Activated naive CD4-positive, alpha-beta T cell (primary cell): ENCODE results near the gene FHDC1.

Experiments
- DNase-seq, 4 experiments: peaks; one replicate each; lab custom pipeline; 2025; lab: John Stamatoyannopoulos, UW

Gene FHDC1

DNA sequence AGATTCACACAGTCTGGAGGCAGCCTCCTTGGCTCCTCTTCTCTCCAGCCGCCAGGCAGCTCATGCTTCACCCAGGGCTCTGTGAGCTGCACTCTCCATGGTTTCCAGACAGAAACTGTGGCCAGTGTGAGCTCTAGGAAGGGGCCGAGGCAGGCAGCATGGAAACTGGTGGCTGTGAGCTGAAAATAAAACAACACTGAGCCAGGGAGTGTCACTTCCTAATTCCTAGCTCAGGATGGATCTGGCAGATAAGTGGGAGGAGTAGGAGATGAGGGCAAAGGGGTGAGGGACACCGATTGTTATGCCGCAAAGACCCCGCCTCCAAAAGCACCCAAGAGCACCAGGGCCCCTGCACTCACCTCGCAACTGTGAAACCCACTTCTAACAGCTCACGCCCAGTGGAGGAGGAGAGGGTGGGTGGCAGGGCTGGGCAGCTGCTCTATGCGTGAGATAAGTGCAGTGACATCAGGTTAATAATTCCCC is 69.8 kb downstream of the FHDC1 start:
- no peak for DNase-seq

DNA sequence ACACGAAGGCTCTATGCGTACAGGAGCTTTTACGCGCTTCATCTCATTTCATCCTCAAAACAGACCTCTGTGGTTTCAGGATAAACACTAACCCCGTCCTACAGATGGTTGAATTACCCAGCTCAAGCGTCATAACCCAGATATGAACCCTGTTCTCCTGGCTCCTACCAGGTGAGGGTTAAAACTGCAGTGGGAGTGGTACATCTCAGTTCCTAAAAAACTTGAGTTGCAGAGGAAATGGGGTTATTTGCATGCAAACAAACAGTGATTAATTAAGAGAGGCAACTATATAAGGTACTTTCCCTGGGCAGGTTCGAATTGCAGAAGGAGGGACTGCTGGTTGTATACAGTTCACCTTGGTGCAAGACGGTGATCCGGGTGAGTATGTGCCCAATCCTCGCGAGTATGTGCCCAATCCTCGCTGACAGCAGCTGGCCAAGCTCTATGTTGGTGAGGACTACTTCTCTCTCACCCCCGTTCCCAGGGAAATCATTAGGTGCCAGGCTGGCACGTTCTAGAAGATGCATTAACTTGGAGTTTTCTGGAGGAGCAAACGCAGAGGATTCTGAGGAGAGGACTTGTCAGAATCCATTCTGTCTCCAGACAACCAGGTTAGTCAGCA is 72.6 kb downstream of the FHDC1 start:
- DNase-seq: no peak

DNA sequence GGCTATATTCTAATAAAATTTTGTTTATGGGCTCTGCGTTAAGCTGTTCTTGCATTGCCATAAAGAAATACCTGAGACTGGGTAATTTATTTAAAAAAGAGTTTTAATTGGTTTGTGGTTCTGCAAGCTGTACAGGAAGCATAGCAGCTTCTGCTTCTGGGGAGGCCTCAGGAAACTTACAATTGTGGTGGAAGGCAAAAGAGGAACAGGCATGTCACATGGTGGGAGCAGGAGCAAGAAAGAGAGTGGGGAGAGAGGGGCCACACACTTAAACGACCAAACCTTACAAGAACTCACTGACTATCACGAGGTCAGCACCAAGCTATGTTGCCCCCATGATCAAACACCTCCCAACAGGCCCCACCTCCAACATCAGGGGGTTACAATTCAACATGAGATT is 74.0 kb downstream of the FHDC1 start:
- no peak for DNase-seq

DNA sequence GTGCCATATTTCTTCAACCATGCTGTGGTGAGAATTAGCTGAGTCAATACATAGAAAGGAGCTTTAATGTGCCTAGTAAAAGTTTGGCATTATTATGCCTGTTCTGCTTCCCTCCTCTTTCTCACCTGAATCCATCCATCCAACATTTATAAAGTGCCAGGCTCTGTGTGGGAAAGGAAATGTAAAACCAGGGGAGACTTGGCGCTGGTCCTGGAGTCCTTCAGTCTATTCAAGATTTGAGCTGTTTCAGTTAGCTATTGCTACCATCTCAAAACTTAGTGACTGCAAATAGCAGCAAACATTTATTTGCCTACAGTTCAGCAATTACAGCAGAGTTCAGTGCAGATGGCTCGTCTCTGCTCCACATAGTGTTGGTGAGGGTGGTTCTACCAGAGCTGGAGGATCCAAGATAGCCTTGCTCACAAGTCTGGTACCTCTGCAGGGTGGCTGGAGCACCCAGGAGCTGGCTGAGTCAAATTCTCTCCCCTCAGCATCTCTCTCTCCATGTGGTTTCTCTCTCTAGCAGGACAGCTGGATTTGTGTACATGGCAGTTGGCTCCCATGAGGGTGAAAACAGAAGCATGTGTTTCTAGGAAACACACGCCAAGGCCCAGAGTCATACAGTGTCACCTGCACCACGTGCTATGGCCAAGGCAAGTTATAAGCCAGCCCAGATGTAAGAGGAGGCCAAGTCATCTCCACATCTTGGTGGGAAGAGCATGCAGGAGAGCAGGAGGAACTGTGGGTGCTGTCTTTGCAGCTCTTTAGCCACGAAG is 77.3 kb downstream of the FHDC1 start:
- DNase-seq: no peak

DNA sequence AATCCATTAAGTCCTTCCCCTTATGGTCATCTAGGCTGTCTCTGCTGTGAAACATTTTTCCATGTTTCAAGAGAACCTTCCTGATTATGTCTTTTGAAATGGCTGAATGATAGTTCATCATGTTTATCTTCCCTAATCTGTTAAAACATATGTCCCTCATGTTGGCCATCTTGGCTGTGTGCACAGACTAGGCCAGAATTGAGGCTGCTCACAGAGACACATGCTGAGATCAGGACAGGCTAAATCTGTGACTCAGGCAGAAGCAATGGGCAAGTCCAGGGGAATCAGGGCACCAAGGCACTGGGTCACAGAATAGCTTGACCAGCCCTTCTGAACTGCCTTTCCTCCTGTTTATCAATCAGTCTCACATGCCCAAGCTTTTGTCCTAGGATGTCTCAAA is 78.3 kb downstream of the FHDC1 start:
- no peak for DNase-seq

DNA sequence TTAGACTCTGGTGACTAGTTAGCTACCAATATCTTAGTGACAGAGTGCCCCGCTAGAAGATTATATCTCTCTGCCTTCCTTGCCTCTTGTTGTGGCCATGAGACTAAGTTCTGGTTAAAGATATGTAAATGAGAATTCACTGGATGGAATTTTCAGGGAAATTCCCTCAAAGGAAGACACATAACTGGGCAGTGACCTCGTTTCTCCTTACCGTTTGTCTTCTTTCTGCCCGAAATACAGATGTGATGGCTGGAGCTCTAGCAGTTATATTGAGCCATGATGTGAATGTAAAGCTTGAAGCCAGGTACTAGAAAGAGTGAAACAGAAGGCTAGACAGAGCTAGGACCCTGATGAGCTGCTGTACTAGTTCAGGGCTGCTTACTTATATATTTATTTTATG is 80.5 kb downstream of the FHDC1 start:
- no peak for DNase-seq

DNA sequence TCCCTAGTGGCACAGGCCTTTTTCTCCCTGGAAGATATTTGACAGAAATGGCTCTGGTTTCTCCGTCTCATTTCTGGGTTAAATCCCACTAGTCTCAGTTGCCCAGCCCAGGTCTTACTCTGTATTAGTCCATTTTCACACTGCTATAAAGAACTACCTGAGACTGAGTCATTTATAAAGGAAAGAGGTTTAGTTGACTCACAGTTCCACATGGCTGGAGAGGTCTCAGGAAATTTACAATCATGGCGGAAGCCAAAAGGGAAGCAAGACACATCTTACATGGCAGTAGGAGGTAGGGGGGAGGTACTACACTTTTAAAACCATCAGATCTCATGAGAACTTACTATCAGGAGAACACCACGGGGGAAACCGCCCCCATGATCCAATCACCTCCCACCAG is 81.9 kb downstream of the FHDC1 start:
- DNase-seq: no peak

DNA sequence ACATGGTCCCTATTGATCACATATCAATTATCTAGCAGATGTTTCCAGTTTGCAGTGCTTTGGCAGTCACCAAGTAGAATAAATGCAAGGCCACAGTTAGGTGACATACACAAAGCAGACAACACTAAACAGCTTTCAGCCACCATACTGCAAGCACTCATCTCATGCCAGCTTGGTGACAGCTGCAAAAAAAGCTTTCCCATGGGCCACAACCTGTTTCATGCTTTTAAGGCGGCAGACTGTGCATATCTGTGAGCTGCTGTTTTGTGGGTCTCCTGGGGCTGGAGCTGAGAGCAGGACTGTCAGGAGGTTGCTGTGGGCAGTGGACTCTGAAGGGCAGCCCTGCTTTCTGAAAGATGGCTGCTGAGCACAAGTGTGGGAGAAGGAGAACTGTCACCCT is 82.6 kb downstream of the FHDC1 start:
- no peak for DNase-seq

DNA sequence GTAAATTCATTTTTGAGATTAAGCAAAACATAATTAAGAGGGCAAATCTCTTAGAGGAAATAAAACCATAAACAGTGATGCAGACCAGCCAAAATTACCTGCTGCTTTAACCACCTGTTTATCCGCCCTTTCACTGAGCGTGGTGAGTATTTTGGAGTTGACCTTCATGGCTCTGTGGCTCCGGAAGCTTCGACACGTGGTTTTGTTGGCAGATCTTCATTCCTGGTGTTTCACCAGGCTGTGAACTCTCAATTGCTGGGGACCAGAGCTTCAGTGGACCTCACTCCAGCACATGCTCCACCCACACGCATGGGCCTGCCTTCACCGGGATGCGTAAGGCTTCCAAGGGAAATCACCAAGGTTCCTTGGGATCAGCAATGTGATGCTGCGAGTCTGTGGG is 83.8 kb downstream of the FHDC1 start:
- DNase-seq: no peak

DNA sequence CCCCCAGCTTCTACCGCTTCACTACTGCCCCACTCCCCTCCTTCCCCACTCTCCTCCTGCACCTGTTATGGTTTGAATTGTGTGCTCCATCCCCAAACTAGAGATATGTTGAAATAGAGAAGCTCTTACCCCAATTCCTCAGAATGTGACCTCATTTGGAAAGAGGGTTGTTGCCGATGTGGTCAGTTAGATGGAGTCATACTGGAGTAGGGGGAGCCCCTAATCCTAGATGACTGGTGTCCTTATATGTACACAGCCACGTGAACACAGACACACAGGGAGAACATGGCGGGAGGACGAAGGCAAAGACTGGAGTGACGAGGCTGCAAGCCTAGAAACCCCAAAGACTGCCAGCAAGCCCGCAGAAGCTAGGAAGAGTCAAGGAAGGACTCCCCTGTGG is 84.3 kb downstream of the FHDC1 start:
- no peak for DNase-seq

DNA sequence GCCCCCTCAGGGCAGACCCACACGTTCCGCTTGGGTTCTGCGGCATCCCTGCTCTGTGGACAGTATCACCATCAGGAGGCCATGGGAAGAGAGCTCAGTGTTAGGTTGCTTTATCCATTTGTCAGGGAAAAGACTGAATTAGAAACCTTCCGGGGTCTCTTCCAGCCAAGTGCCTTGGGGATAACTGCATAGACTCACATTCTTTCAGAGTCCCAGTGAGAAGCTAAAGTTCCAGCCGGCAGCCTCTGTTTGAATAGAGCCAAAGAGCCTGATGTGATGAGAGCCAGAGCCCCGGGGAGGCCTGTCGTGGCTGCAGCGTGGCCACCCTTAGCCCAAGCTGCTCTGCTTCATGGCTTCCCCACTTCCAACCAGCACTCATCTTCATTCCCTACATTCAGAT is 85.2 kb downstream of the FHDC1 start:
- DNase-seq: no peak

DNA sequence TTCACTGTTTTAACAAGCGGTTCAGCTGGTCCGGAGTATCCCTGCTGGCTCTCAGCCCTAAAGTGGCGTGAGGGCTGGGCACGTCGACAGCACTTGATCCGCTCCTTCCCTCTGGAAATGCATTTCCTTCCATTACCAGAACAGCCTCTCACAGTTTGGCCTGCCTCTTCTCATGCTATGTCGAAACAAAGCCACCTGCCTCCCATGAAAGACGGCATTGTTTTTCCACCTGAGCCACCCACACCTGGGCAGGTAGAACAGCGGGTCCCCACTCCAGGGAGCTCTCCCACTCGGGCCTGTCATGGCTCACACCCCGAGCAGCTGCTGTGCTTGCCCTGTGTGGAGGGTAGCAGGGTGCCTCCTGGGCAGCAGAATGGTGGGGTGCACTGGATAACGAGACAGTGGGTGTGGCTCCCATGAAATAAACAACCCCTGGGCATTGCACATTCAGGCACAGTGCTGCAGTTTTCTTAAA is 86.2 kb downstream of the FHDC1 start:
- DNase-seq: no peak

DNA sequence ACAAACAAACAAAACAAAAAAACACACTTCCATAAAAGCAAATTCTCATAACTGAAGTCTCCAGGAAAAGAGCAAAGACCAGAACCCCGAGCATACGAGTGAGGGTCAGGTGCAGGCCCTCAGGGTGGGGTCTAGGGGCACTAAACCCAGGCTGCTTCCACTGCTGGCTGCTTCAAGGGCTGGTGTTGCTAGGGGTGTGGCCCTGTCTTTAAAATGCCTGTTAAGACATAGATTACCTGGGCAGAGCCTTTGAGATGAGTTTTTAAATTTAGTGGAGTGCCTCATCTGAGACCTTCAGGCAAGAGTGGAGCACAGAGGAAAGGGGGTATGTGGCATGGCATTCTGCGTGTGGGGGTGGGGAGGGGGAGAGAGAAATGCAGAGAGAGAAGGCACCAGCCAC is 87.0 kb downstream of the FHDC1 start:
- no peak for DNase-seq

DNA sequence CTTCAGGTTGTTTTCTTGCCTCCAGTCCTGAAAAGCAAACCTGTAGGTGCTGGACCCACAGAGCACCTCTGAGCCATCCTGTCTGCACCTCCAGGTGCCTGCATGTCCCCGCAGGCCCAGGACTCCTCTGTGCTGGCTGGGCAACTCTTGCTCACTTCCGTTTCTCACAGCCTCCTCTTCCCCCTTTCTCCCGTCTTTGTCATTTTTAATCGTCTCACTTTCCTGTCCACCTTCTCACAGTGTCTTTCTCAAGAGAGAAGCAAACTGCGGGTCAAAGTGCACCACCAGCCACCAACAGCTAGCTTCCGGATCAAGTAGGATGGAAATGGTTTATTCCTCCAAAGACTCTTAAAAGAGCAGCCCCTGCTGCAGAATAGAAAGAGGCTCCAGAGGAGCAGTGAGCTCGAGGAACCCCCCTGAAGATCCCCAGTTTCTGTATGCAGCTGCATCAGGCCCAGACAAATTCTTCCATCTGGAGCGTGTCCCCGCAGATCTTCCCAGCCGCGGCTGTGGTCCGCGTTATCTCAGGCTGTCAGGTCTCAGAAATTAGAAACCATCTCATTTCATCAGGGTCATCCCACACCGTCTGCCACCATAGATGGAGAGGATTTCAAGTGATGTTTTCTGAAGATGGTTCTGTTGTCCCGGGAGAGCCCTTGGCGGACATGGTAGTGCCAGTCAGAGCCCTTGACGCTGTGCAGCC is 87.7 kb downstream of the FHDC1 start:
- DNase-seq: no peak

DNA sequence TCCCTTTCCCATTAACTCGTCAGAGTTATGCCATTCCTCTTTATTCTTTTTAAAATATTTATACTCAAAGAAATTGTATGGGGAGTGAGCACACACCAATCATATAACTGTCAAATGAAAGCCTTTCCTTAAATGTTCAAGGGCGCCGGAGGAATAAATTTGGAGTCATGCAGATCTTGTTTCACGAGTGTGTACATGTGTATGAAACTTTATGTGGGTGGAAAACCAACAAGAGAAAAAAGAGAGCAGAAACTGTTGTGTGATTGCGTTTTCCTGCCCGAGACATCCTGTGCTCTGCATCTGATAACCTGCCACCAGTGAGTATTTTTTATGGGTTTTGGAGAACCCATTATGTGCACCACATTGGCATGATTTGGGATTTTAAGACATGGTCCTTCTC is 88.3 kb downstream of the FHDC1 start:
- no peak for DNase-seq

DNA sequence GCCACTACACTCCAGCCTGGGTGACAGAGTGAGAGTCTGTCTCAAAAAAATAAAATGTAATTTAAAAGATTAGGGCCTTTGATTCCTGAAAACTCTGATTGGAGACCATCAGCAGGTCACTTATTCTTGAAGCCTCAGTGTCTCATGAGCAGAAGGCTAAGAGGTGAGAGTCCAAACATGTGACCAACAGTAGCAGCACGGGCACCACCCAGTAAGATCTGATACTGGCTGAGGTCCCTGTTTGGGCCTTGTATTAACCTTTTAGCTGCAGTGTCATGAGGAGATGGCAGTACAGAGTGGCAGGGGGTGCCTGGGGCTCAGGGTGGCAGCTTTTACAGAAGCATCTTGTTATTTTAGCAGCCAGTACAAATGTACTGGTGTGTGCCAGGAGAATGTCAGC is 89.3 kb downstream of the FHDC1 start:
- DNase-seq: no peak

DNA sequence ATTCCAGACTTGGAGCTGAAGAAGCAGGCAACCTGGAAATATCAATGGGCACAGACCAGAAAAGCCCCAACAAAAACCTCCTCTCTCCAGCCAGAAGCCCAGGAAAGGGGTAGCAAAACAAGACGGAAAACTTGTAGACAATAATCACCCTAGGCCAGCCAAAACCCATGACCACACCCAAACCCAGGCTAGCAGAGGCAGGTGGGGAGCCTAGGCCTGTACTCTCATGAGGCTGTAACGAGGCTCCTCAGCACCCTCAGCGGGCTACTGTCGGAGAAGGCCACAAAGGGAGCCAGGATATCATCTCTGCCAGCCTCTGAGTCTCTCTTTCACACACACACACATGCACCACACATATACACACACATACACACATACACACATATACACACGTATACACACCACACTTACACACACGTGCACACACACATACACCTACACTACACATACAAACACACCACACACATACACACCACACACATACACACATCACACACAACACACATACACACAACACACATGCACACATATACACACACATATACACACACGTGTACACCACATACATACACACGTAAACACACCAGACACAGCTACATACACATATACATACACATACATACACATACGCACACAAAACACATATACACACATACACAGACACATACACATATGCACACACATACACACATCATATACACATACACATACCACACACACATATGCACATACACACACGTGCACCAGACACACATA is 90.6 kb downstream of the FHDC1 start:
- DNase-seq: no peak

DNA sequence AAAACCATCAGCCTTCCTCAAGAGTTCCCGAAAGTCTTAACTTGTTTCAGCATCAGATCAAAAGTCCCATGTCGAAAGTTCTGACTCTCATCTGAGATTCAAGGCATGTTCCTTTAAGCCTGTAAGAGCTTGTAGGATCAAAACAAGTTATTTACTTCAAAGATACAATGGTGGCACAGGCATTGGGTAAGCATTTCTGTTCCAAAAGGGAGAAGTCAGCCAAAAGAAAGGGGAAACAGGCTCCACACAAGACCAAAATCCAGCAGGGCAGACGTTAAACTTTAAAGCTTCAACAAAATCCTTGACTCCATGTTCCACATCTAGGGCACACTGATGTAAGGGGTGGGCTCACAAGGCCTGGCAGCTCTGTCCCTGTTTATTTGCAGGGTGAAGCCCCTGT is 91.7 kb downstream of the FHDC1 start:
- DNase-seq: no peak

DNA sequence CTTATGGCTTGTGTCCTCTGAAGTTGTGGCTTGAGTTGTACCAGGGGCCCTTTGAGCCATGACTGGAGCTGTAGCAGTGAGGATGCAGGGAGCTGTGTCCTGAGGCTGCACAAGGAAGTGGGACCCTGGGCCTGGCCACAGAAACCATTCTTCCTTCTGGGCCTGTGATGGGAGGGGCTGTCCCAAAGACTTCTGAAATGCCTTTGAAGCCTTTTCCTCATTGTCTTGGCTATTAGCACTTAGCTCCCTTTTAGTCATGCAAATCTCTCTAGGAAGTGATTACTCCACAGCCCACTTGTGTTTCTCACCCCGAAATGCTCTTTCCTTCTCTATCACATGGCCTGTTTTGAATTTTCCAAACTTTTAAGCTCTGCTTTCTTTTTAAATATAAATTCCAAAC is 92.4 kb downstream of the FHDC1 start:
- DNase-seq: no peak
